Stimulated activated naive B cell treated with anti-CD40 and anti-IgM and Interleukin-4, amounts not matched to agents 10 μg/mL and 1 μg/mL and 100 μg/mL, for 72 hours (primary cell): Measurements from ENCODE around the gene GADD45A.
A peak's percentile ranks its signal among the peaks of the same experiment; 100 is the strongest.
"Not testable (repeated sequence)": the region's sequence is repeated elsewhere in the genome, so short reads cannot be mapped to it uniquely, and the experiment has no call there.

ENCODE experiments used
- ATAC-seq, 2 donors: fragments of 150-1000 bp; cut with Tn5 transposase; replicated peaks; 2 replicates each; pipeline ENCODE4 v1.10.0; 2021; ENCODE audit warnings: moderate library complexity in 1 of 2
- DNase-seq: peaks from one replicate; pipeline ENCODE4 v3.0.0; 2021
- H3K27ac Mint-ChIP-seq: one replicate; pipeline ENCODE4 v1.8.0; 2022; ENCODE audit warnings: mild to moderate bottlenecking, mixed read lengths
- H3K27me3 Mint-ChIP-seq, 2 donors: one replicate each; pipeline ENCODE4 v1.8.0; 2022; ENCODE audit warnings: mixed read lengths in 2 of 2
- H3K36me3 Mint-ChIP-seq, 2 donors: one replicate each; pipeline ENCODE4 v1.8.0; 2022; ENCODE audit warnings: mixed read lengths in 2 of 2, mild to moderate bottlenecking in 1 of 2
- H3K4me1 Mint-ChIP-seq, 2 donors: one replicate each; pipeline ENCODE4 v1.8.0; 2022; ENCODE audit warnings: mixed read lengths in 2 of 2, mild to moderate bottlenecking in 1 of 2
- H3K4me3 Mint-ChIP-seq, 2 donors: one replicate each; pipeline ENCODE4 v1.8.0; 2022; ENCODE audit warnings: mild to moderate bottlenecking in 2 of 2, mixed read lengths in 2 of 2, moderate library complexity in 1 of 2
- H3K9me3 Mint-ChIP-seq, 2 donors: one replicate each; pipeline ENCODE4 v1.8.0; 2022; ENCODE audit warnings: mixed read lengths in 2 of 2, mild to moderate bottlenecking in 1 of 2

Gene GADD45A

DNA sequence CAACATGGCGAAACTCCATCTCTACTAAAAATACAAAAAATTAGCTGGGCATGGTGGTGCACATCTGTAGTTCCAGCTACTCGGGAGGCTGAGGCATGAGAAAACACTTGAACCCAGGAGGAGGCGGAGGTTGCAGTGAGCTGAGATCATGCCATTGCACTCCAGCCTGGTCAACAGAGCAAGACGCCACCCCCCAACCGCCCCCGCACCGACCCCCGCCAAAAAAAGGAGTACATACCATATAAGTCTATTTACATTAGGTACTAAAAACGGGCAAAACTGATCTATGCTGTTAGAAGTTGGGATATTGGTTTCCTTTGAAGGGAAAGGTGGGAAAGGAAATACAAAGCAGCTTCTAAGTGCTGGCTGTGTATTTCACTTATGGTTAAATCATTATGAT is 45.3 kb downstream of the GADD45A start:
- ATAC-seq, H3K36me3 Mint-ChIP-seq, H3K4me3 Mint-ChIP-seq, H3K27ac Mint-ChIP-seq, H3K9me3 Mint-ChIP-seq, H3K27me3 Mint-ChIP-seq, DNase-seq: not testable (repeated sequence)
- H3K4me1 Mint-ChIP-seq, result peaks cover 18 to 27% of the 10 kb centered on the region in 2 donors

DNA sequence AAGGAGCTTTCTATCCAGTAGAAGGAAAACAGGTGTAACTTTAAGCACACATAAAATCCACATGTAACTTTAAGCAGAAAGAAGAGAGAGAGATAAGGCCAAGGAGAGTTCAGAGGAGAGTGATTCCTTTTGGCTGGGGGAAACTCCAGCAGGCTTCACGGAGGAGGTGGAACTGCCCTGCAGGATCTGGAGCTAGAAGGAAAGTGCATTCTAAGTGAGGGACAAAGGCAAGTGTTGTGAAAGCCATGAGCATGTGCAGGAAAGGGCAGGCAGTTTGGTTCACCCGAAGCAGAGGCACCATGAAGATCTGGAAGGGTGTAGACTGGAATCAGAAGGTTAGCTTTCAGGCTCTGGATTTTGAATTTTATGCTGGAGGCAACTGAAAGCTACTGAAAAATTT is 46.3 kb downstream of the GADD45A start:
- Mint-ChIP-seq H3K4me3 (no peak overlapping the region), H3K27me3 (no peaks in the 10 kb centered on the region), H3K36me3 (no peaks in the 10 kb centered on the region), H3K9me3 (no peaks in the 10 kb centered on the region), H3K4me1 (peaks cover 26 to 33% of the 10 kb centered on the region in 2 donors), H3K27ac (no peak overlapping the region)
- DNase-seq (no peak), ATAC-seq (no peak)

DNA sequence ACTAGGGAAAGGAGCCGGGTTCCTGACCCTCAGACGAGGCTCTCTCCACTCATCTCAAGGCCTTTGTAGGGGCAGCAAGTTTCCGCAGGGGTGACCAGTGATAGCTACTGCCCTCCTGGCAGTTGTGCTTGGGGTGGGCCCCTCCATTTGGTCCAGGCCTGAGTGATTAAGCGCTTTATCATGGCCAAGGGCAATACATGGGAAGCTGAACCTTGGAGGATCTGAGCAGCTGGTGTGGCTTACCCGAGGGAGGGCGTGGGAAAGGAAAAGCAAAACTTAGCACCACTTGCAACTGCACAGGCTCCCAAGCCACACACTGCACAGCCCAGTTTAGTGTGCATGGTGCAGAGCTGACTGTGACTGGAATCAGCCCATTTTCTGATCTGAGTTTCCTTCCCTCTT is 47.8 kb downstream of the GADD45A start:
- H3K27ac Mint-ChIP-seq, result no peak overlapping the region
- no peak for ATAC-seq
- no peaks in the 10 kb centered on the region for H3K36me3 Mint-ChIP-seq
- no peak overlapping the region for H3K4me3 Mint-ChIP-seq
- no peaks in the 10 kb centered on the region for H3K27me3 Mint-ChIP-seq
- no peaks in the 10 kb centered on the region for H3K9me3 Mint-ChIP-seq
- DNase-seq, result no peak
- peaks cover 31 to 38% of the 10 kb centered on the region in 2 donors for H3K4me1 Mint-ChIP-seq

DNA sequence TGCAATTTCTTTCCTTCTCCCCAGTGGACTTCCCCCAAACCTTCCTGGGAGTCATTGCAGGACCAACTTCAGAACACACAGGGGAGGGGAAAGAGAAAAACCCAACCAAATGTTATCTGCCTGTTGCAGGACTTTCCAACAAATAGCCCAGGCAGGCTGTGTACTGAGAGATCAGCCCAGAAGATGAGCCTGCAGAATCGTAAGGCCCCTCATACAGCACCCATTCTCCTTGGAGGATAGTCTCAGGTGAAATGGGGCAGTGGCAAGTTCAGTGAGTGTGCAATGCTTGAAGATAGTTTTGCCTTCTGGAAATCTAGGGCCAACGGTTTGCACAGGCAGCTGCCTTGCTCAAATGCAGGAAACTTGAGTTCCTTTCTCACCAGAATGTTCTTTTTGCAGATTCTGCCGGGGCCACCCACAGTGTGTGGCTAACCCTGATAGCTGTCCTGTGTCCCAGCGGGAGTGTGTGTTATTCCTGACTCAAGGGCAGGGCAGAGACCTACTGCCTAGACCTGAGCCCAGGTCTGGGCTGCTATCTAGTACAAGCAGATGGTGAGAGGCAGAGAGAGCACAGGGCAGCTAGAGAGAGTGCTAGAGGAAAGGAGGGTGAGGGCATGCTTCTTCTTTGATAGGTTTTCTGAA is 48.8 kb downstream of the GADD45A start:
- H3K9me3 Mint-ChIP-seq, result no peaks in the 10 kb centered on the region
- H3K27ac Mint-ChIP-seq, result no peak overlapping the region
- H3K27me3 Mint-ChIP-seq, result no peaks in the 10 kb centered on the region
- no peak overlapping the region for H3K4me3 Mint-ChIP-seq
- ATAC-seq (peak in 1 of 2 donors; percentile 11), DNase-seq (no peak)
- H3K4me1 Mint-ChIP-seq, result peaks cover 31 to 34% of the 10 kb centered on the region in 2 donors
- peaks cover 0 to 2% of the 10 kb centered on the region in 2 donors for H3K36me3 Mint-ChIP-seq

DNA sequence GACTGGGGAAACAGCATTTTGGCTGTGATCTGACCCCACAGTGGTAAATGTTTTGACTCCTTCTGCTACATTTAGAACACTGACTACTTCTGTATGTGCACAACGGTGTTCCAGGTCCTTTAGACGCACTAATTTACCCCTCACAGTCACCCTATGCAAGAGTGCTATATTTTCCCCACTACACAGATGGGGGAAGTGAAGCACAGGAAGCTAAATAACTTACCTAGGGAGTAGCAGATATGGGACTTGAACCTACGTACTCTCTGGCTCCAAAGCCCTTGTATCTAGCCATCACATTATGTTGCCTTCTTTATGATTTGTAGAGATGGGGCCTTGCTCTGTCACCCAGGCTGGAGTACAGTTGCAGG is 49.3 kb downstream of the GADD45A start:
- no peaks in the 10 kb centered on the region for H3K9me3 Mint-ChIP-seq
- H3K27ac Mint-ChIP-seq, result no peak overlapping the region
- no peak for DNase-seq
- H3K27me3 Mint-ChIP-seq, result no peaks in the 10 kb centered on the region
- no peak for ATAC-seq
- peaks cover 0 to 2% of the 10 kb centered on the region in 2 donors for H3K36me3 Mint-ChIP-seq
- no peak overlapping the region for H3K4me3 Mint-ChIP-seq
- peaks cover 31 to 32% of the 10 kb centered on the region in 2 donors for H3K4me1 Mint-ChIP-seq

DNA sequence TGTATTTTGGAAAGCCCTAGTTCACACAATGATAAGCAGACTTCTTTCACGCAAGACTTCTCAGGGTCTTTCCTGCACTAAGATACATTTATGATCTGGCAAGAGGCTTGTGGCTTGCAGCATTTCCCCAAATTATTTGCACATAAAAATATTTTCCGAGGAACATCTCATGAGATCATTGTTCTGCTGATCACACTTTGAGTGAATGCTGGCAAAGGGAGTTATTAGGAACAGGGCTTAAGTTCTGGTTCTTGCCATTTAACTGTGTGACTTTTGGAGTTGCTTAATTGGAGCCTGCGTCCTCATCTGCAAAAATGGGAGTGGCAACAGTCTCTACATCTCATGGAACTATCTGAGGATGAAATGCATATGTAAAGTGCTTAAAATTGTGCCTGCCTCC is 50.2 kb downstream of the GADD45A start:
- Mint-ChIP-seq H3K4me1 (peaks cover 24 to 26% of the 10 kb centered on the region in 2 donors), H3K9me3 (no peaks in the 10 kb centered on the region), H3K27me3 (no peaks in the 10 kb centered on the region), H3K4me3 (no peak overlapping the region), H3K27ac (no peak overlapping the region), H3K36me3 (peaks cover 0 to 2% of the 10 kb centered on the region in 2 donors)
- no peak for DNase-seq
- ATAC-seq, result peak in 1 of 2 donors; percentile 29

DNA sequence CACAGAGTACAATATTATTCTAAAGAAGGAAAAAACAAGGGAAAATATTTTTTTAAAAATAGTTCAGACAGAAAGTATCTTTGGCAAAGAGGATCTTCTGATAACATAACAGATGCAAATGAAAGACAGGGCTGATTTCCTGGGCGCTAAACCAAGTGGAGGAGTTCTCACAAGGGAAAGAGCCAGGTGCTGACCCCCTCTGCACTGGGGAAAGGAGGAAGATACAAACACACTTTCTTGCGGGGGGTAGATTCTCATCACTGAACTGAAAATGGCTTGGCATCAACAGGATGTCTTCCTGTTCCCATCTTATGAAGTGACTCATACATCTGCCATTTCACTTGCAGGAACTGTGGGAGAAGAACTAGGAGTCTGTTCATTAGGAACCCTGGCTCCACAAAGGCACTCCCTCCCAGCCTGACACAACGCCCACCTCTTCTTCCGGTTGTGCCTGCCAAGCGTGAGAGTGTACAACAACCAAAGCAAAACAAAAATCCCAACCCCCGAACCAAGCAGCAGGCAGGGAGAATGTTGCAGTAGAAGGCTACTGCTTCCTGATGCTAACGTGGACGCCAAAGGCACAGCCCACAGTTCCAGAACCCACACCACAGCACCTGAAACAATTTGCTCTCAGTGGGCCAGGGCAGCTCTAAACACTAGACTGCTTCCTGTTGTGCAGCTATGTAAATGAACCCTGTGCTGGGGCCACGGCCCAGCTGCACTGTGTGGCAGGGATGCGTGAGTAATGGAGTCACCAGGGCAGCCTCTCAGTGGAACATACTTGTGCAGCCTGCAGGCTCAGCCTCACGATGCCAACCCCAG is 51.0 kb downstream of the GADD45A start:
- peak overlapping the region; percentile 80 to 88 for H3K4me3 Mint-ChIP-seq
- DNase-seq (peak; percentile 44), ATAC-seq (peak; percentile 95 to 98)
- H3K36me3 Mint-ChIP-seq, result peaks cover 0 to 2% of the 10 kb centered on the region in 2 donors
- H3K4me1 Mint-ChIP-seq, result peaks cover 23 to 25% of the 10 kb centered on the region in 2 donors
- H3K9me3 Mint-ChIP-seq, result no peaks in the 10 kb centered on the region
- peak overlapping the region; percentile 96 for H3K27ac Mint-ChIP-seq
- H3K27me3 Mint-ChIP-seq, result no peaks in the 10 kb centered on the region

DNA sequence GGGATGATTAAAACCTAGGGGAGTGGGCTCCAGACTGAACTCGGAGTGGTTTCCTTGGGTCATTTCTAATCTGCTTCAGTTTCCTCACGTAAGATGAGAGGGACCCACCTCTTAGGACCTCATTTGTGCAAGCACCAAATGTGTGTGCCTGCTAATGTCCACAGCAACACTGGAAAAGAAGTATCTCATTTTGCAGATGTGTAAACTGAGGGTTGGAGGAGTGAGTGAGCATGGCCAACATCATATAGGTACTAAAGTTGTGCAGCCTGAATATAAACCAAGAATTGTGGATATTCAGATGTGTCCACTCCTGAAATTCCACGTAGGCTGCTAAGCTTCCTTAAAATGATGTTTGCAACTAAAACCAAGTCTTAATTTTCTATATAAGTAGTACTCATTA is 51.7 kb downstream of the GADD45A start:
- H3K36me3 Mint-ChIP-seq, result peaks cover 0 to 2% of the 10 kb centered on the region in 2 donors
- peak overlapping the region; percentile 96 for H3K27ac Mint-ChIP-seq
- no peak for ATAC-seq
- DNase-seq, result no peak
- no peaks in the 10 kb centered on the region for H3K27me3 Mint-ChIP-seq
- H3K4me1 Mint-ChIP-seq, result peaks cover 22 to 23% of the 10 kb centered on the region in 2 donors
- no peaks in the 10 kb centered on the region for H3K9me3 Mint-ChIP-seq
- H3K4me3 Mint-ChIP-seq, result peak overlapping the region; percentile 80 to 88

DNA sequence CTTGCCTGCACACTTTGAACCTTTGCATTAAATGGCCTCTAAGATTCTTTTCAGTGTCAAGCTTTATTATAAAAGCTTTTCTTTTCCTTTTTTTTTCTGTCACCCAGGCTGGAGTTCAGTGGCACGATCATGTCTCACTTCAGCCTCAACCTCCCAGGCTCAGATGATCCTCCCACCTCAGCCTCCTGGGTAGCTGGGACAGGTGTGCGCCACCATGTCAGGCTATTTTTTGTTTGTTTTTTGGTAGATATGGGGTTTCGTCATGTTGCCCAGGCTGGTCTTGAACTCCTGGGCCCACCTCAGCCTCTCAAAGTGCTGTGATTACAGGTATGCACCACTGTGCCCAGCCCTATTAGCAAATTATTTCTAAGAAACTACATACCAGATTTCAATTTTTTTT is 52.9 kb downstream of the GADD45A start:
- H3K4me1 Mint-ChIP-seq, result peaks cover 22 to 23% of the 10 kb centered on the region in 2 donors
- DNase-seq (no peak), ATAC-seq (no peak)

More for the DNA sequence above, 52.9 kb downstream of the GADD45A start:
- no peaks in the 10 kb centered on the region for H3K27me3 Mint-ChIP-seq
- H3K4me3 Mint-ChIP-seq, result no peak overlapping the region
- no peak overlapping the region for H3K27ac Mint-ChIP-seq
- H3K9me3 Mint-ChIP-seq, result no peaks in the 10 kb centered on the region
- H3K36me3 Mint-ChIP-seq, result peaks cover 0 to 2% of the 10 kb centered on the region in 2 donors
